ENCODE measurements around the gene MRPL40.

The MRPL40 gene
- 12.3 to 26.4 reads per million in 2 experiments for total RNA-seq

GRCh38 chr22:19432133-19432851, at the start of gene MRPL40:
Gene MRPL40, plus strand, starts transcription at chr22:19432545. Its CDS starts 10 bp downstream, at chr22:19432555.
- DNase-seq (ENCODE audit: low read depth), result peak; percentile 66

- DNase-seq (ENCODE audit: low read depth), result no peak
Observed at GRCh38 chr22:19383292-19383691, 49.1 kb upstream of the MRPL40 start.

- DNase-seq (ENCODE audit: low read depth), result no peak
Observed at GRCh38 chr22:19385221-19385906, 47.0 kb upstream of the MRPL40 start.

- no peak for DNase-seq (ENCODE audit: low read depth)
Observed at GRCh38 chr22:19386248-19386647, 46.1 kb upstream of the MRPL40 start.

GRCh38 chr22:19387038-19387437, 45.3 kb upstream of the MRPL40 start:
- no peak for DNase-seq (ENCODE audit: low read depth)

GRCh38 chr22:19387575-19387974, 44.8 kb upstream of the MRPL40 start:
- no peak for DNase-seq (ENCODE audit: low read depth)

GRCh38 chr22:19393704-19394103, 38.6 kb upstream of the MRPL40 start:
- no peak for DNase-seq (ENCODE audit: low read depth)

- no peak for DNase-seq (ENCODE audit: low read depth)
Observed at GRCh38 chr22:19394274-19395050, 37.9 kb upstream of the MRPL40 start.

GRCh38 chr22:19395276-19395675, 37.1 kb upstream of the MRPL40 start:
- DNase-seq (ENCODE audit: low read depth), result no peak

GRCh38 chr22:19396561-19396933, 35.8 kb upstream of the MRPL40 start:
- DNase-seq (ENCODE audit: low read depth), result no peak

- no peak for DNase-seq (ENCODE audit: low read depth)
Observed at GRCh38 chr22:19396934-19397733, 35.2 kb upstream of the MRPL40 start.

- no peak for DNase-seq (ENCODE audit: low read depth)
Observed at GRCh38 chr22:19397734-19398104, 34.6 kb upstream of the MRPL40 start.

- DNase-seq (ENCODE audit: low read depth), result no peak
Observed at GRCh38 chr22:19398206-19398605, 34.1 kb upstream of the MRPL40 start.

- DNase-seq (ENCODE audit: low read depth), result no peak
Observed at GRCh38 chr22:19398652-19399051, 33.7 kb upstream of the MRPL40 start.

- no peak for DNase-seq (ENCODE audit: low read depth)
Observed at GRCh38 chr22:19400881-19401280, 31.5 kb upstream of the MRPL40 start.

- no peak for DNase-seq (ENCODE audit: low read depth)
Observed at GRCh38 chr22:19401483-19401882, 30.9 kb upstream of the MRPL40 start.

GRCh38 chr22:19402642-19403191, 29.6 kb upstream of the MRPL40 start:
- DNase-seq (ENCODE audit: low read depth), result no peak

GRCh38 chr22:19404676-19405075, 27.7 kb upstream of the MRPL40 start:
- no peak for DNase-seq (ENCODE audit: low read depth)

- DNase-seq (ENCODE audit: low read depth), result no peak
Observed at GRCh38 chr22:19405133-19405532, 27.2 kb upstream of the MRPL40 start.

GRCh38 chr22:19405652-19406051, 26.7 kb upstream of the MRPL40 start:
- DNase-seq (ENCODE audit: low read depth), result no peak

GRCh38 chr22:19406281-19406811, 26.0 kb upstream of the MRPL40 start:
- no peak for DNase-seq (ENCODE audit: low read depth)
